Activated CD4-positive, alpha-beta T cell treated with anti-CD3 and anti-CD28 coated beads, Interleukin-2, amount 10 ng/mL, durations not matched to agents 7 days and 5 days (primary cell): ENCODE measurements around the gene UBE2E2. TPM values are rescaled to one million over a fixed set of nuclear protein-coding genes. Genes with fewer than 3 reads are reported as not detected.

Experiments used
- CTCF ChIA-PET: fragments of 350-600 bp; sonication (Branson Sonifier 250); formaldehyde crosslinking; loops from one replicate; lab custom pipeline; 2021; ENCODE audit warnings: antibody characterized with exemption; lab: Charles Lee
- POLR2A ChIA-PET: fragments of 350-600 bp; sonication (Branson Sonifier 250); formaldehyde crosslinking; loops from one replicate; lab custom pipeline; 2021; ENCODE audit warnings: antibody characterized with exemption; lab: Charles Lee
- DNase-seq: peaks from one replicate; pipeline ENCODE4 v3.0.0-alpha.2; 2020
- H3K27ac Mint-ChIP-seq: one replicate; pipeline ENCODE4 v1.8.0; 2021; ENCODE audit warnings: mild to moderate bottlenecking, moderate library complexity, mixed read lengths
- H3K27me3 Mint-ChIP-seq: one replicate; pipeline ENCODE4 v1.8.0; 2021; ENCODE audit warnings: mixed read lengths
- H3K36me3 Mint-ChIP-seq: one replicate; pipeline ENCODE4 v1.8.0; 2021; ENCODE audit warnings: low read depth, mixed read lengths
- H3K4me1 Mint-ChIP-seq: one replicate; pipeline ENCODE4 v1.8.0; 2021; ENCODE audit warnings: mixed read lengths
- H3K4me3 Mint-ChIP-seq: one replicate; pipeline ENCODE4 v1.8.0; 2021; ENCODE audit warnings: mild to moderate bottlenecking, moderate library complexity, mixed read lengths
- H3K9me3 Mint-ChIP-seq: one replicate; pipeline ENCODE4 v1.8.0; 2021; ENCODE audit warnings: mixed read lengths
- total RNA-seq, 2 experiments: library from RNA; stranded (reverse); gene quantifications; one replicate each; pipeline ENCODE4 v1.2.3, GENCODE V29; 2021

Gene UBE2E2
- total RNA-seq, 2 experiments from 2014 or later = 1.7 to 4.7 TPM

DNA sequence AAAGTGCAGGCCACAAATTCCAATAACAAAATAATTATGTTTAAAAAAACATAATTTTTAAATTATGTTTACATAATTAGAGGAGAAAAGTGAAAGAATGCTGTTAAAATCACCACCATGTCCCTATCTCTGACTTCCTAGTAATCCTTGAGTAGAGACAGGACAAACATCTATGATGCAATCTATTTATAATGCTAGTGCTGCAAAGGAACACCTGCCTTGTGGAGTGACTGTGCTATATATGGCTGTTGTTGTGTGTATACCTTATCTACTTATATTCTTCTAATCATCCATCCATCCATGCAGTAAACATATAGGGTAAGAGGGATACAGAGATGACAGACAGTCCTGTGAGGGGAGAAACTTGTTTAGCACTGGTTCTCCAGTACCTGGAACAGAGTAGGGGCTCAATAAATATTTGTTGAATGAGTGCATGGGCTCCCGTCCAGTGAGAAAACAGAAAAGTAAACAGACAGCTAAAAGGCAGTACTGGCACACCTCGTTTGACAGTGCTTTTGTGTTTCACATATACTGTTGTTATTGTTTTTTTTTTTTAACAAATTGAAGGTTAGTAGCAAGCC, 373.3 kb downstream of the UBE2E2 start:
- ChIA-PET POLR2A (no interaction called here), CTCF (interaction anchor here (0.7 kb wide), 1 partner anchor 380 kb away, joined by 4 read pairs; no protein-coding TSS in a partner anchor)
- Mint-ChIP-seq H3K27ac (no peak overlapping the region), H3K4me3 (no peak overlapping the region), H3K9me3 (no peaks in the 10 kb centered on the region), H3K27me3 (no peaks in the 10 kb centered on the region), H3K4me1 (no peaks in the 10 kb centered on the region), H3K36me3 (no peaks in the 10 kb centered on the region)
- no peak for DNase-seq

- Mint-ChIP-seq H3K4me1 (no peaks in the 10 kb centered on the region), H3K9me3 (peaks cover 6% of the 10 kb centered on the region), H3K36me3 (no peaks in the 10 kb centered on the region), H3K27me3 (no peaks in the 10 kb centered on the region), H3K4me3 (no peak overlapping the region), H3K27ac (no peak overlapping the region)
- POLR2A ChIA-PET = no interaction called here
- CTCF ChIA-PET = no interaction called here
- no peak for DNase-seq
Measured at GRCh38 chr3:23580096-23580713, 377.1 kb downstream of the UBE2E2 start.

DNA sequence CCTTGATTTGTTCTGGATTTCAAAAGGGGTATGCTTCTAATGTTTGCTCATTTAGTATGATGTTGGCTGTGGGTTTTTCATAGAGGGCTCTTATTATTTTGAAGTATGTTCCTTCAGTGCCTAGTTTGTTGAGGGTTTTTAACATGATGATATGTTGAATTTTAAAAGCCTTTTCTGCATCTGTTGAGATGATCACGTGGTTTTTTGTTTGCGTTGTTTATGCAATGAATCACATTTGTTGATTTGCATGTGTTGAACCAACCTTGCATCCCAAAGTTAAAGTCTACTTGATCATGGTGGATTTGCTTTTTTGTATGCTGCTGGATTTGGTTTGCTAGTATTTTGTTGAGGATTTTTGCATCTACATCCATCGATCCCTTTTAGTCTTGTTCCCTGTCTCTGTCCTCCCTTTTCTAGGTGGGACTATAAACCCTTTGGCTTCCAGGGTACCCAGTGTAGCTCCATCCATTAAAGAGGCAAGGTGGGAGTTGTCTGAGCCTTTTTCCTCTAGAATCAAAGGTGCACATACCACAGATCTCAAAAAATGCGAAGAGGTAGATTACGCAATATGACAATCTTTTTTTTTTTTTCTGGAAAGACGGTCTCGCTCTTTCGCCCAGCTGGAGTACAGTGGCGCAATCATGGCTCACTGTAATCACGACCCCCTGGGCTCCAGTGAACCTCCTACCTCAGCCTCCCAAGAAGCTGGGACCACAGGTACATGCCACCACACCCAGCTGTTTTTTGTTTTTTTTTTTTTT, 381.0 kb downstream of the UBE2E2 start:
- no peaks in the 10 kb centered on the region for H3K36me3 Mint-ChIP-seq
- H3K27me3 Mint-ChIP-seq = no peaks in the 10 kb centered on the region
- POLR2A ChIA-PET = no interaction called here
- CTCF ChIA-PET = interaction anchor here (0.6 to 1.8 kb wide), 4 partner anchors 10 to 829 kb away, joined by 3 to 4 read pairs (median 4); no protein-coding TSS in a partner anchor
- peaks cover 6% of the 10 kb centered on the region for H3K9me3 Mint-ChIP-seq
- no peak for DNase-seq
- no peaks in the 10 kb centered on the region for H3K4me1 Mint-ChIP-seq
- H3K4me3 Mint-ChIP-seq = no peak overlapping the region
- no peak overlapping the region for H3K27ac Mint-ChIP-seq

GRCh38 chr3:23587513-23587912, 384.4 kb downstream of the UBE2E2 start:
- Mint-ChIP-seq H3K27ac (no peak overlapping the region), H3K4me3 (no peak overlapping the region), H3K36me3 (peaks cover under 1% of the 10 kb centered on the region), H3K27me3 (no peaks in the 10 kb centered on the region), H3K9me3 (peaks cover 6% of the 10 kb centered on the region), H3K4me1 (no peaks in the 10 kb centered on the region)
- ChIA-PET CTCF (no interaction called here), POLR2A (no interaction called here)
- DNase-seq = no peak

GRCh38 chr3:23588547-23588946, 385.4 kb downstream of the UBE2E2 start:
- H3K4me1 Mint-ChIP-seq = no peaks in the 10 kb centered on the region
- no peak overlapping the region for H3K27ac Mint-ChIP-seq
- POLR2A ChIA-PET = no interaction called here
- H3K4me3 Mint-ChIP-seq = no peak overlapping the region
- H3K9me3 Mint-ChIP-seq = peaks cover 3% of the 10 kb centered on the region
- peaks cover 1% of the 10 kb centered on the region for H3K36me3 Mint-ChIP-seq
- DNase-seq = no peak
- CTCF ChIA-PET = no interaction called here
- no peaks in the 10 kb centered on the region for H3K27me3 Mint-ChIP-seq

DNA sequence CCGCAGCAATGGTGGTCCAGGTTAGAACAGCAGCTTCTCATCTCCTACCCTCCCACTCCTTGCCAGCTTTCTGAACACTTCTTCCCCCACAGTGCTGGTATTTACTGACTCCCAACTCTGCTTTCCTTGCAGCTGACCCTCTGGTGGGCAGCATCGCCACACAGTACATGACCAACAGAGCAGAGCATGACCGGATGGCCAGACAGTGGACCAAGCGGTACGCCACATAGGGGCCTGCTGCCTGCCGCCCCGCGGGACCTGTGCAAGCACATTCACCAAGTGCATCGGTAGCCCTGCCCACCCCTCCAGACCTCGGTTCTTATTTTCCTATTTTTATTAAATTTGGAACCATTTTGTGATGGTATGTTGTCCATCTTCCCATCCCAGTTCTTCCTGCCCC, 386.5 kb downstream of the UBE2E2 start:
- Mint-ChIP-seq H3K4me1 (no peaks in the 10 kb centered on the region), H3K27me3 (no peaks in the 10 kb centered on the region), H3K27ac (no peak overlapping the region), H3K4me3 (no peak overlapping the region), H3K36me3 (peaks cover 1% of the 10 kb centered on the region), H3K9me3 (peaks cover 3% of the 10 kb centered on the region)
- ChIA-PET POLR2A (interaction anchor here (0.6 kb wide), 1 partner anchor 67 kb away, joined by 3 read pairs; no protein-coding TSS in a partner anchor), CTCF (no interaction called here)
- DNase-seq = no peak

- H3K4me3 Mint-ChIP-seq = no peak overlapping the region
- no peak for DNase-seq
- no peaks in the 10 kb centered on the region for H3K27me3 Mint-ChIP-seq
- peaks cover 1% of the 10 kb centered on the region for H3K36me3 Mint-ChIP-seq
- no peaks in the 10 kb centered on the region for H3K4me1 Mint-ChIP-seq
- H3K9me3 Mint-ChIP-seq = no peaks in the 10 kb centered on the region
- ChIA-PET CTCF (no interaction called here), POLR2A (no interaction called here)
- no peak overlapping the region for H3K27ac Mint-ChIP-seq
Measured at GRCh38 chr3:23590424-23591273, 387.5 kb downstream of the UBE2E2 start.

DNA sequence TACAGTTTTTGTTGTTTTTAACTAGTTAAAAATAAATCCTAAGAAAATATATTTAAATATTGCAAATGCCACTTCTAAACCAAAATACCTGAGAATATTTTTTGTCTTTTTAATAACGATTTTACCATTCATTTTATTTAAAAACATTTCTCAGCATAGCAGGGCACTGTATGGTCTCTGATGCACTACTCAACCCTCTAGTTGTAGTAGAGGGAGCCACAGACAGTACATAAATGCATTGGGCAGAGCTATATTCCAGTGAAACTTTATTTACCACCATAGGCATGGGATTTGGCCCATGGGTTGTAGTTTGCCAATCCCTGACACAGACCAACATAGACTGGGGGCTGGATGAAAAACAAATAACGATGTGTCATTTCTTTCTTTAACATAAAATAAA, 388.2 kb downstream of the UBE2E2 start:
- POLR2A ChIA-PET = no interaction called here
- Mint-ChIP-seq H3K4me3 (no peak overlapping the region), H3K4me1 (no peaks in the 10 kb centered on the region), H3K9me3 (peaks cover 2% of the 10 kb centered on the region), H3K36me3 (peaks cover 1% of the 10 kb centered on the region), H3K27ac (no peak overlapping the region), H3K27me3 (no peaks in the 10 kb centered on the region)
- DNase-seq = no peak
- CTCF ChIA-PET = no interaction called here

- H3K4me3 Mint-ChIP-seq = no peak overlapping the region
- no peak overlapping the region for H3K27ac Mint-ChIP-seq
- H3K4me1 Mint-ChIP-seq = no peaks in the 10 kb centered on the region
- peaks cover 1% of the 10 kb centered on the region for H3K36me3 Mint-ChIP-seq
- peaks cover 5% of the 10 kb centered on the region for H3K9me3 Mint-ChIP-seq
- ChIA-PET POLR2A (no interaction called here), CTCF (no interaction called here)
- no peak for DNase-seq
- no peaks in the 10 kb centered on the region for H3K27me3 Mint-ChIP-seq
Measured at GRCh38 chr3:23592961-23593931, 390.1 kb downstream of the UBE2E2 start.

- Mint-ChIP-seq H3K36me3 (peaks cover 1% of the 10 kb centered on the region), H3K4me1 (no peaks in the 10 kb centered on the region), H3K27me3 (no peaks in the 10 kb centered on the region), H3K9me3 (peaks cover 5% of the 10 kb centered on the region), H3K27ac (no peak overlapping the region), H3K4me3 (no peak overlapping the region)
- no peak for DNase-seq
- CTCF ChIA-PET = interaction anchor here (0.5 kb wide), 1 partner anchor 10 kb away, joined by 4 read pairs; no protein-coding TSS in a partner anchor
- POLR2A ChIA-PET = no interaction called here
Measured at GRCh38 chr3:23594066-23594465, 390.9 kb downstream of the UBE2E2 start.

- Mint-ChIP-seq H3K36me3 (peaks cover 1% of the 10 kb centered on the region), H3K9me3 (peaks cover 5% of the 10 kb centered on the region), H3K4me1 (no peaks in the 10 kb centered on the region), H3K27me3 (no peaks in the 10 kb centered on the region), H3K27ac (no peak overlapping the region), H3K4me3 (no peak overlapping the region)
- POLR2A ChIA-PET = no interaction called here
- CTCF ChIA-PET = interaction anchor here (0.5 kb wide), 1 partner anchor 11 kb away, joined by 4 read pairs; no protein-coding TSS in a partner anchor
- no peak for DNase-seq
Measured at GRCh38 chr3:23594894-23595670, 392.0 kb downstream of the UBE2E2 start.
